CD4-positive, alpha-beta T cell treated with Interleukin-21 for 1 hour (primary cell): ENCODE data around the gene INHBB.
"Not testable (repeated sequence)": the region's sequence is repeated elsewhere in the genome, so short reads cannot be mapped to it uniquely, and the experiment has no call there.

Source experiments
- DNase-seq: peaks from one replicate; pipeline ENCODE4 v3.0.0-alpha.2; 2020

INHBB gene

GRCh38 chr2:120346026-120346666 is at the start of gene INHBB:
INHBB (plus strand) TSS chr2:120346136; CDS start chr2:120346189, 53 bp downstream.
- DNase-seq: no peak

DNA sequence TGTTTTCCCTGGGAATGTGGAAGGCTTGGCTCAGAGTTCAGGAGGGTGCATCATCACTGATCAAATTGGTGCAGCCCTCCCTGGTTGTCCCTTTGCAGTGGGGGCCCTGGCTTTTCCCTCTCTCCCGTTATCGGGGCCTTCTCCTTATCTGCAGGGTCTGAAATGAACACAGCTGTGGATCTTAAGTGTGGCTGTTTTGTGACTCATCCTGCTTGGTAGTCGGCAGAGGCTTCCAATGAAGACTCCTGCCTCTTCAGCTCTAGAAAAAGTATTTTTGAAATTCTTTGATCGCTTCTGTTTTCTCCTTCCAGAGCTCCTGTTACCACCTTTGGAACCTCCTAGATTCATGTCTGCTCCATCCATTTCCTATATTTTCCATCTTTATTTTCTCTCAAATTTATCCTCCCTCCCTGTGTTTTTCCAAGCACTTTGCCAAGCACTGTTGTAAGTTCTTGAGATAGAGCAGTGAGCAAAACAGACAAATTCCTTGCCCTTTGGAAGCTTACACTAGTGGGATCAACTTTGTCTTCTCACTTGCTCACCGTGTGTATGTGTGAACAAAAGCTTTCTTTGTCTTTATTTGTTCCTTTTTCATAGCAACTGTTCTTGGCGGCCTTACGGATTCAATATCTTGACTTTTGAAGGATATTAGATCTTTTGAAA is 47.6 kb upstream of the INHBB start:
- no peak for DNase-seq

- no peak for DNase-seq
These were observed 46.9 kb upstream of the INHBB start for GRCh38 chr2:120299004-120299403.

DNA sequence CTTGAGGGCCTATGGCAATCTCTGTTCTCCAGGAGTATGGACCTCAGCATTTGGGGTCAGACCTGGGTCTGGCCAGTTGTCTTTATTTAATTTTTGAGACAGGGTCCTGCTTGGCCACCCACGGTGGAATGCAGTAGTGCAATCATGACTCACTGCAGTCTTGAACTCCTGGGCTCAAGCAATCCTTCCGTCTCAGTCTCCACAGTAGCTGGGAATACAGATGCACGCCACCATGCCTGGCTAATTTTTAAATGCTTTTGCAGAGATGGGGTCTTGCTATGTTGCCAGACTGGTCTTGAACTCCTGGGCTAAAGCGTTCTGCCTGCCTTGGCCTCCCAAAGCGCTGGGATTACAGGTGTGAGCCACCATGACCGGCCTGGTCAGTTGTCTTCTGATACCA is 46.4 kb upstream of the INHBB start:
- DNase-seq: no peak

- no peak for DNase-seq
These were observed 45.6 kb upstream of the INHBB start for GRCh38 chr2:120300385-120300784.

GRCh38 chr2:120301284-120301683 is 44.7 kb upstream of the INHBB start:
- DNase-seq: no peak

DNA sequence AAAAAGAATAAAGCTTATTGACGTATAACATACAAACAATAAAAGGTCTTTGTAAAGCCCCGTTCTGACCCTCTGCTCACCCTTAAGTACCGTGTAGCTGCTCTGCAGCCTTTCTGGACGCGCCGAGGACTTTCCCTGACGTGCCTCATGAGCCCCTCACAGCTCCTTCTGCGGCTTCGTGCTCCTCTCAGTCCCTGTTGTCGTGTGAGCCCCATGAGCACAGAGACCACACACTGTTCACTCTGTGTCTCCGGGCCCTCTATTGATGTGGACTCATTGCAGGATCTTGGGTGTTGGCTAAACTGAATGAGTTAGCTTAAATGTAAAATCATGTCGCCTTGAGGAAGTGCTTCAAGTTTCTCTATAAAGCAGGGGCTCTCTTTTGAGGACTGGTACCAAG is 43.6 kb upstream of the INHBB start:
- no peak for DNase-seq

GRCh38 chr2:120303177-120303576 is 42.8 kb upstream of the INHBB start:
- DNase-seq: no peak

GRCh38 chr2:120305296-120305695 is 40.6 kb upstream of the INHBB start:
- DNase-seq: no peak

GRCh38 chr2:120305937-120306490 is 39.9 kb upstream of the INHBB start:
- no peak for DNase-seq

GRCh38 chr2:120307482-120307881 is 38.5 kb upstream of the INHBB start:
- DNase-seq: no peak

DNA sequence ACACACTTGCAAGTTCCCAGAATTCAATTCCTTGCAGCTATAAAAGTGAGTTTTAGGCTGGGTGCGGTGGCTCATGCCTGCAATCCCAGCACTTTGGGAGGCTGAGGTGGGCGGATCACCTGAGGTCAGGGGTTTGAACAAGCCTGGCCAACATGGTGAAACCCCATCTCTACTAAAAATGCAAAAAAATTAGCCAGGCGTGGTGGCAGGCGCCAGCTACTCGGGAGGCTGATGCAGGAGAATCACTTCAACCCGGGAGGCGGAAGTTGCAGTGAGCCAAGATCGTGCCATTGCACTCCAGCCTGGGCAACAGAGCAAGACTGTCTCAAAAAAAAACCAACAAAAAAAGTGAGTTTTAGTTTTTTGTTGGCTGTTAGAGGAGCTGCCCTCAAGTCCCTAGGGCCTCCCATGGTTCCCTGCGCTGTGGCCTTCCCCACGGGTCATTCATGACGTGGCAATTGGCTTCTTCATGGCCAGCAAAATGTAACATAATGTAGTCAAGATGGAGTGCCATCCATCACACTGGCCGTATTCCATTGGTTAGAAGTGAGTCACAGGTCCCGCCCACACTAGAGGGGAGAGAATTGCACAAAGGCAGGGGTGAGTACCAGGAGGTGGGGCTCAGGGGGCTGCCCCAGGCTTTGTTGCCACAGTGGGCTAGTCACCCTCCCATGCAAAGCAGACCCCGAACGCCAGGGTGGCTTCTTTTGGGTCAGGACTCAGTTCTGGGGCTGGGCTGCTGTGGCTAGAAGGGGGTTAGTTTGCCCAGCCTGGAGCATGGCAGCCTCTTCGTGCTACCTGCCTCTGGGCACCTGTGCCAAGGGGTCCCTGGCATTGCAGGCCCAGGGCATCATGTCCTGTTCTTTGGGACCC is 37.7 kb upstream of the INHBB start:
- no peak for DNase-seq

- no peak for DNase-seq
These were observed 35.8 kb upstream of the INHBB start for GRCh38 chr2:120310136-120310535.

DNA sequence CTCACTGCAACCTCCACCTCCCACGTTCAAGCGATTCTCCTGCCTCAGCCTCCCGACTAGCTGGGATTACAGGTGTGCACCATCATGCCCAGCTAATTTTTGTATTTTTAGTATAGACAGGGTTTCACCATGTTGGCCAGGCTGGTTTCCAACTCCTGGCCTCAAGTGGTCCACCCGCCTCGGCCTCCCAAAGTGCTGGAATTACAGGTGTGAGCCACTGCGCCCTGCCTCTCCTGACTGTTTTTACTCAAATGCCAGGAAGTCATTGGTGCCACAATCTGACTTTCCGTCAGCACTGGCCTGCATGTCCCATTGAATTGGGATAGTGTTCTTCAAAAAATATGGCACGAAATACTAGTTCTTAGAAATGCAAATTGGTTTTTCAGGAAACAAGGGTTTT is 35.1 kb upstream of the INHBB start:
- DNase-seq: not testable (repeated sequence)

GRCh38 chr2:120312076-120312475 is 33.9 kb upstream of the INHBB start:
- no peak for DNase-seq

DNA sequence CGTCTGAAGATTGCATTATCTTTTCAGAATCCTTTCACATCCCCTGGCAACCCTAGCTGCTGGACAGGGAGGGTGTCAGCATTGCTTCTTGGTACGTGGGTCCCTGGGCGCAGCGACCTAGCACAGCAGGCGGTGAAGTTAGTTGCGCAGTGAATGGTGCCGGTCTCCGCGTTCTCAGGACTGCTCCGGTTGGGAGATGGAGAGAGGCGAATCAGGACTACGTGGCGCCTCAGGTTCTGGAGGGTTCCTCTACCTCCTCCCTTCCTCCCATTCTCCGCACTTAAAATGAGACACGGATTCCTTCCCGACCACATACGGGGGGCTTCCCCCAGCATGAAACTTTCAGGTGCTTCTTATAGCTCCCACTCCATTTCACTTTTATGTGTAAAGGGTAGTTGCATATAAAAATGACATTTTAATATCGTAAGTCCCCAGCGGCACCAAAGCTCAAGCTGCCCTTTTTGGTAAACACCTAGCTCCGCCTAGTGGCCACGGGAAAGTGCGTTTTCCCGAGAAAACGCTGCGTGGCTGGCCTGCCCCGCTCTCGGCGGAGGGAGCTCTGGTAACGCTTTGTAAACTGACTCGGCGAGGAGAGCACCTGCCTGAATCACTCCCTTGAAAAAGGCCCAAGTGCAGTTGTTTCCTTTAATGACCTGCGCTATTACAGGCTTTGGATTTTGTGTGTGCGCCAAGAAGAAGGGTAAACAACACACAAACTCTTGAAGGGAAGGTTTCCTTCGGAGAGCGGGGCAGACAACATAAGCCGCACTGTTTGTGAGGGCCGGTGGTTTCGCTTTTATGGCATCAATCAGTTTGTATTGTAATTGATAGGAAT is 32.9 kb upstream of the INHBB start:
- DNase-seq: peak; percentile 76

- DNase-seq: no peak
These were observed 32.0 kb upstream of the INHBB start for GRCh38 chr2:120313695-120314615.

- DNase-seq: peak; percentile 5
These were observed 31.1 kb upstream of the INHBB start for GRCh38 chr2:120314690-120315366.

GRCh38 chr2:120315367-120316033 is 30.4 kb upstream of the INHBB start:
- no peak for DNase-seq

DNA sequence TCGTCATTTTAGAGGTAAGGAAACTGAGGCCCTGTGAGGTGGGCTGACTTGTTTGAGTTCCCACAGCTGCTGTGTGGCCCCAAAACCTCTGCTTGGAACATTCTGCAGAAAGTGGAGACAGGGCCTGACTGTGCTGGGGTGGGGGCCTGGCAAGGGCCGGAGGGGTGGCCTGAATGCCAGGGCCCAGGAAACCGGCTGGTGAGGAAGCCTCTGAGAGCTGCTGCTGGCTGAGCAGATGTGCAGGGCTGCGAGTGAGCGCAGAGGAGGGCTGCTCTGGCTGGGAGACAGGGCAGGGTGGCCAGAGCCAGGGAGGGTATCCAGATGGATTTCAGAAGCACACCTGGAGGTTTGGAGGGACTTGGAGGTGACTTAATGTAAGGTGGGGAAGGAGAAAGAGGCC is 29.9 kb upstream of the INHBB start:
- DNase-seq: no peak
